ENCODE measurements around the gene ARHGAP25. TPM values are rescaled to one million over a fixed set of nuclear protein-coding genes. Genes with fewer than 3 reads are reported as not detected.

Gene ARHGAP25
- total and polyA plus RNA-seq, 4 experiments from 2014 or later: 37.1 to 163 (median 144) TPM

DNA sequence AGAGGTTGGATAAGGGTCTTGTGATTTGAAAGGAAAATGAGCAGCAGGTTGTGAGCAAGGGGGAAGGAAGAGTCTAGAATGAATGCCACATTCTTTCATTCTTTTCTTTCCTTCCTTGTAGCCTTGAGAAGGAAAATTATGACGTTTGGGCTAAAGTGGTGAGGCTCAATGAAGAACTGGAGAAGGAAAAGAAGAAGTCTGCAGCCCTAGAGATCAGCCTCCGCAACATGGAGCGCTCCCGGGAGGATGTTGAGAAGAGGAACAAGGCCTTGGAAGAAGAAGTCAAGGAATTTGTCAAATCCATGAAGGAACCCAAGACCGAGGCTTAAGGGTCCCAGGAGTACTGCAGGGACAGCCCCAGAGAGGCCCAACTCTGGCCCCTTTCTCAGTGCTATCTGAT is 91.3 kb downstream of the ARHGAP25 start:
- H3K36me3 Mint-ChIP-seq: peaks cover 55 to 75% of the 10 kb centered on the region in 2 donors
- CTCF ChIA-PET (ENCODE audit: partially characterized antibody): interaction anchor here (1.3 kb wide), 2 partner anchors 13 to 82 kb away, joined by 3 to 4 read pairs; no protein-coding TSS in a partner anchor
- Histone ChIP-seq H3K27me3 (ENCODE audit: insufficient read depth, low read length) (no peaks in the 10 kb centered on the region), H3K9me3 (ENCODE audit: control insufficient read depth in 1 of 2, low read length in 2 of 2) (no peaks in the 10 kb centered on the region), H3K27ac (ENCODE audit: low read depth, low read length) (peak overlapping the region; percentile 18), H3K4me3 (ENCODE audit: low read length in 2 of 2) (no peak overlapping the region), H3K36me3 (ENCODE audit: insufficient read depth, low read length) (peaks cover 57% of the 10 kb centered on the region), H3K4me1 (ENCODE audit: insufficient read depth, low read length) (peaks cover 34% of the 10 kb centered on the region)
- intact Hi-C loops (cut with micrococcal nuclease): loop anchor here (5.0 kb wide), 2 partner anchors 34 to 59 kb away; no protein-coding TSS in a partner anchor
- POLR2A ChIA-PET (ENCODE audit: partially characterized antibody): interaction anchor here (0.6 to 1.2 kb wide), 3 partner anchors 55 to 100 kb away, joined by 3 to 4 read pairs (median 3); no protein-coding TSS in a partner anchor
- peaks cover 0 to 2% (median 0%) of the 10 kb centered on the region in 8 donors for H3K9me3 Mint-ChIP-seq
- DNase-seq: no peak
- H3K27me3 Mint-ChIP-seq: no peaks in the 10 kb centered on the region
- H3K4me3 Mint-ChIP-seq: no peak overlapping the region
- H3K27ac Mint-ChIP-seq: peak overlapping the region; percentile 30 to 89 (median 62)
- peaks cover 40 to 58% (median 47%) of the 10 kb centered on the region in 4 donors for H3K4me1 Mint-ChIP-seq

DNA sequence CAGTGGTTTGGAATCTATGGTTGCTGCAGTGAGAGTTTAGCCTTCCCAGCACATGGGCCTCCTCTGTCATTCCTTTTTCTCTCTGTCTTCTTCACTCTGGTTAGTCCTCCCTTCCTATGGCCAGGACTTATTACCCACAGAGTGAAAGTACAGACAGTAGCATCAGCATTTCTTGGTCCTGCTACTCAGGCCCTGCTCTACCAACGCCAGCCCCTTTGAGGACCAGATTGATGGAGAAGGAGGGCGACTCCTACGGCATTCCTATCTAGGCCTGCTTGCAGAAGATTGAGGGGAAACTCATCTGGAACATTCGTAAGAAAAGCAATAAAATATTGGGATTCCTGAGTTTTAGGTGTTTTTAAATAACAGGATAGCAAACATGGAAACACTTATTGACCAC is 93.1 kb downstream of the ARHGAP25 start:
- Histone ChIP-seq H3K4me3 (ENCODE audit: low read length in 2 of 2) (no peak overlapping the region), H3K27me3 (ENCODE audit: insufficient read depth, low read length) (no peaks in the 10 kb centered on the region), H3K4me1 (ENCODE audit: insufficient read depth, low read length) (peaks cover 52% of the 10 kb centered on the region), H3K27ac (ENCODE audit: low read depth, low read length) (no peak overlapping the region), H3K36me3 (ENCODE audit: insufficient read depth, low read length) (peaks cover 40% of the 10 kb centered on the region), H3K9me3 (ENCODE audit: control insufficient read depth in 1 of 2, low read length in 2 of 2) (no peaks in the 10 kb centered on the region)
- no peaks in the 10 kb centered on the region for H3K27me3 Mint-ChIP-seq
- peak overlapping the region in 5 of 7 donors; percentile 90 to 94 (median 92) for H3K27ac Mint-ChIP-seq
- DNase-seq: no peak
- ChIA-PET CTCF (ENCODE audit: partially characterized antibody) (interaction anchor here (1.2 kb wide), 1 partner anchor 76 kb away, joined by 3 read pairs; no protein-coding TSS in a partner anchor), POLR2A (ENCODE audit: partially characterized antibody) (interaction anchor here (0.9 to 3.8 kb wide), 8 partner anchors 13 to 81 kb away, joined by 3 to 26 read pairs (median 5); no protein-coding TSS in a partner anchor)
- H3K36me3 Mint-ChIP-seq: peaks cover 43 to 58% of the 10 kb centered on the region in 2 donors
- intact Hi-C loops (cut with micrococcal nuclease): loop anchor here (2.0 to 5.0 kb wide), 4 partner anchors 35 to 81 kb away; no protein-coding TSS in a partner anchor
- peaks cover 53 to 70% (median 61%) of the 10 kb centered on the region in 4 donors for H3K4me1 Mint-ChIP-seq
- H3K9me3 Mint-ChIP-seq: peaks cover 0 to 2% (median 0%) of the 10 kb centered on the region in 8 donors
- peak overlapping the region in 2 of 8 donors; percentile 19 to 25 for H3K4me3 Mint-ChIP-seq

DNA sequence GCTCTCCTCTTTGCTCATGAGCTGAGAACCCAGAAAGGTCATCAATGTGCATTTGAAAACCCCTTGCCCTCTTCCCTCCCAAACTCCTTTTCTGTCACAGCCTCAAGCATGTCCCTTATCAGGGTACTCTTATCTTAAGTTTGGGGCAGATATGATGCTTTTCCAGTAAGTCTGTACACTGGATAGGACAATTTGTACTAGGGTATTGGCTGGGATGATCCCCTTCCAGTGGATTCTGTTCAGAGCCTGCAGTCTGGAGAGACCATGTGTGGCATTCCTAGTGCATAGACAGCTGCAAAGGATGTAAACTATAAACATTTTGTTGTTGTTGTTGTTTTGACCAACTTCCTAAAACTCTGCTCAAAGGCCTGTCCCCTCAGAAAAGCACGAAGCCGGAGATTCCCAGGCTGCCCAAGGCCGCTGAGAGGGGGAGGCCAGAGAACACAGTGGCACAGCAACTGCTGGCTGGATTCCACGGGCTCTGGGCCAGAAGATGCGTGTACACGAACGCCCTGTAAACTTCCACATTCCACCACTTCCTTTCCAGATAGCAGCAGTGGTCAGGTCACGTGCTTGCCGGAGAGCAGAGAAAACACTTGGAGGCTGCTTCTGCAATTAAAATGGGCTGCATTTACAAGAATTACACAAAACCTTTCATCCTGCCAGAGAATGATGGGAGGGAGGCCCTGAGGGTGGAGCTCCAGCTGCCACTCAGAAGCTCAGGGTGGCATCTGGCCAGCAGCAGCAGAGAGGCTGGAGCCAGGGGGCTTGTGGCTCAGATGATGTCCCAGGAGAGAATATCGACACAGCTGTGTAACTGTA is 94.5 kb downstream of the ARHGAP25 start:
- intact Hi-C loops (cut with micrococcal nuclease): loop anchor here (1.0 to 5.0 kb wide), 5 partner anchors 37 to 362 kb away; partner anchors contain the start of genes APLF and FBXO48
- Histone ChIP-seq H3K27ac (ENCODE audit: low read depth, low read length) (peak overlapping the region; percentile 65), H3K27me3 (ENCODE audit: insufficient read depth, low read length) (no peaks in the 10 kb centered on the region), H3K4me1 (ENCODE audit: insufficient read depth, low read length) (peaks cover 59% of the 10 kb centered on the region), H3K9me3 (ENCODE audit: control insufficient read depth in 1 of 2, low read length in 2 of 2) (no peaks in the 10 kb centered on the region), H3K4me3 (ENCODE audit: low read length in 2 of 2) (peak overlapping the region in 1 of 2 donors; percentile 32), H3K36me3 (ENCODE audit: insufficient read depth, low read length) (peaks cover 26% of the 10 kb centered on the region)
- ChIA-PET POLR2A (ENCODE audit: partially characterized antibody) (interaction anchor here (0.7 to 3.8 kb wide), 25 partner anchors 12 to 363 kb away, joined by 3 to 26 read pairs (median 5); no protein-coding TSS in a partner anchor), CTCF (ENCODE audit: partially characterized antibody) (interaction anchor here (0.8 to 3.6 kb wide), 15 partner anchors 9 to 366 kb away, joined by 3 to 41 read pairs (median 5); no protein-coding TSS in a partner anchor)
- peak; percentile 80 to 90 (median 83) for DNase-seq
- peaks cover 50 to 73% (median 62%) of the 10 kb centered on the region in 4 donors for H3K4me1 Mint-ChIP-seq
- H3K9me3 Mint-ChIP-seq: peaks cover 0 to 2% (median 0%) of the 10 kb centered on the region in 8 donors
- H3K4me3 Mint-ChIP-seq: peak overlapping the region; percentile 17 to 91 (median 80)
- H3K27me3 Mint-ChIP-seq: no peaks in the 10 kb centered on the region
- peaks cover 28 to 45% of the 10 kb centered on the region in 2 donors for H3K36me3 Mint-ChIP-seq
- peak overlapping the region; percentile 90 to 94 (median 92) for H3K27ac Mint-ChIP-seq

DNA sequence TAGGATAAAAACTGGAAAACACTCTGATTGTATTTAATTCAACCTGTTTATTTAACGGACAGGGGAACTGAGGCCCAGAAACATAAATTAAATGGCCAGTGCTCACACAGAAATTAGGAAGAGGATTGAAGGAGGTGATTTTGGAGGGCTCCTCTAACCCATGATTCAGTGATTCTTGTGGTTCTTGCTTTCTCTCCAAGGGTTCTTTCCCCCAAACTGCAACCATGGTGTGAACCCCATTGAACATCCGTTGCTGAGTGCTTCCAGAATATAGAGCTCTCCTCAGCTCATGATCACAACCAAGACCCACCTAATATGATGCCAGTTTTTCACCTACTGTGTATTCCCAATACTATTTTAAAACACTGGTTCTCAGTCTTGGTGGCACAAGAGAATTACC is 95.1 kb downstream of the ARHGAP25 start:
- H3K27ac Mint-ChIP-seq: peak overlapping the region; percentile 90 to 94 (median 92)
- POLR2A ChIA-PET (ENCODE audit: partially characterized antibody): interaction anchor here (0.7 to 3.8 kb wide), 24 partner anchors 10 to 364 kb away, joined by 3 to 26 read pairs (median 6); no protein-coding TSS in a partner anchor
- H3K4me1 ChIP-seq (ENCODE audit: insufficient read depth, low read length): peaks cover 59% of the 10 kb centered on the region

DNA sequence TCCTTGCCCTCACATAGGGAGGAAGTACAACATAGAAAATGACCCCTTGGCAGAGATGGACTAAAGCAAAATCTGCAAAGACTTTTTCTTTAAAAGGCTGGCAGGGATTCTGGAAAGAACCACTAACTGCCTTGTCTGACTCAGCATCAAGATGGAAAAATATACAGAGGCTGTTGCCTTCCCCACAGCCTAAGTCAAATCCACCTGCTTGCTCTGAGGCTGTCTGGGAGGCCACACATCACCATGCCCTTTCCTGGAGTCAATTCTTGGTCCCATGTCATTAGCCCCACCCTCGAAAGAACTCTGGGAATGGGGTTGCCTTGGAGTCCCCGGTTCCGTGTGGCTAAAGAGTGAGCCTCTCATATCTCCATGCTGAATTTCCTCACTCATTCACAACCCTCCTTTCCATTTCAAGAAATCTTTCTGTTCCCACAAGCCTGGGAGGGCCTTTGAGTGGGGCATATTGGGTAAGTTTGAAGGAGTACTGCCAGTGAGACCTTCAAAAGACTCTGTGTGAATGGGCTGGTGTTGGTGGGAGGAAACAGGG is 97.1 kb downstream of the ARHGAP25 start:
- Histone ChIP-seq H3K9me3 (ENCODE audit: control insufficient read depth in 1 of 2, low read length in 2 of 2) (no peaks in the 10 kb centered on the region), H3K4me3 (ENCODE audit: low read length in 2 of 2) (no peak overlapping the region), H3K4me1 (ENCODE audit: insufficient read depth, low read length) (peaks cover 62% of the 10 kb centered on the region), H3K27me3 (ENCODE audit: insufficient read depth, low read length) (no peaks in the 10 kb centered on the region), H3K36me3 (ENCODE audit: insufficient read depth, low read length) (peaks cover 3% of the 10 kb centered on the region), H3K27ac (ENCODE audit: low read depth, low read length) (peak overlapping the region; percentile 21)
- peaks cover 5 to 19% of the 10 kb centered on the region in 2 donors for H3K36me3 Mint-ChIP-seq
- H3K4me3 Mint-ChIP-seq: peak overlapping the region in 7 of 8 donors; percentile 35 to 76 (median 63)
- intact Hi-C loops (cut with micrococcal nuclease): no loop called here
- no peaks in the 10 kb centered on the region for H3K27me3 Mint-ChIP-seq
- H3K9me3 Mint-ChIP-seq: no peaks in the 10 kb centered on the region
- peak in 1 of 5 donors; percentile 20 for DNase-seq
- POLR2A ChIA-PET (ENCODE audit: partially characterized antibody): interaction anchor here (1.2 to 4.4 kb wide), 7 partner anchors 15 to 92 kb away, joined by 4 to 13 read pairs (median 5); no protein-coding TSS in a partner anchor
- H3K27ac Mint-ChIP-seq: peak overlapping the region; percentile 55 to 93 (median 88)
- H3K4me1 Mint-ChIP-seq: peaks cover 50 to 77% (median 64%) of the 10 kb centered on the region in 4 donors
- CTCF ChIA-PET (ENCODE audit: partially characterized antibody): interaction anchor here (0.8 to 3.6 kb wide), 3 partner anchors 8 to 80 kb away, joined by 3 to 20 read pairs (median 4); no protein-coding TSS in a partner anchor

More for the DNA sequence above, 95.1 kb downstream of the ARHGAP25 start:
- H3K27me3 Mint-ChIP-seq: no peaks in the 10 kb centered on the region
- Histone ChIP-seq H3K27ac (ENCODE audit: low read depth, low read length) (peak overlapping the region; percentile 65), H3K36me3 (ENCODE audit: insufficient read depth, low read length) (peaks cover 19% of the 10 kb centered on the region), H3K9me3 (ENCODE audit: control insufficient read depth in 1 of 2, low read length in 2 of 2) (no peaks in the 10 kb centered on the region), H3K27me3 (ENCODE audit: insufficient read depth, low read length) (no peaks in the 10 kb centered on the region), H3K4me3 (ENCODE audit: low read length in 2 of 2) (peak overlapping the region in 1 of 2 donors; percentile 21)
- no peaks in the 10 kb centered on the region for H3K9me3 Mint-ChIP-seq
- DNase-seq: peak in 1 of 5 donors; percentile 56
- H3K36me3 Mint-ChIP-seq: peaks cover 22 to 38% of the 10 kb centered on the region in 2 donors
- peaks cover 51 to 73% (median 59%) of the 10 kb centered on the region in 4 donors for H3K4me1 Mint-ChIP-seq
- intact Hi-C loops (cut with micrococcal nuclease): loop anchor here (1.0 to 5.0 kb wide), 5 partner anchors 37 to 362 kb away; partner anchors contain the start of genes APLF and FBXO48
- CTCF ChIA-PET (ENCODE audit: partially characterized antibody): interaction anchor here (0.8 to 3.6 kb wide), 17 partner anchors 9 to 366 kb away, joined by 3 to 41 read pairs (median 5); no protein-coding TSS in a partner anchor
- peak overlapping the region; percentile 42 to 91 (median 80) for H3K4me3 Mint-ChIP-seq

DNA sequence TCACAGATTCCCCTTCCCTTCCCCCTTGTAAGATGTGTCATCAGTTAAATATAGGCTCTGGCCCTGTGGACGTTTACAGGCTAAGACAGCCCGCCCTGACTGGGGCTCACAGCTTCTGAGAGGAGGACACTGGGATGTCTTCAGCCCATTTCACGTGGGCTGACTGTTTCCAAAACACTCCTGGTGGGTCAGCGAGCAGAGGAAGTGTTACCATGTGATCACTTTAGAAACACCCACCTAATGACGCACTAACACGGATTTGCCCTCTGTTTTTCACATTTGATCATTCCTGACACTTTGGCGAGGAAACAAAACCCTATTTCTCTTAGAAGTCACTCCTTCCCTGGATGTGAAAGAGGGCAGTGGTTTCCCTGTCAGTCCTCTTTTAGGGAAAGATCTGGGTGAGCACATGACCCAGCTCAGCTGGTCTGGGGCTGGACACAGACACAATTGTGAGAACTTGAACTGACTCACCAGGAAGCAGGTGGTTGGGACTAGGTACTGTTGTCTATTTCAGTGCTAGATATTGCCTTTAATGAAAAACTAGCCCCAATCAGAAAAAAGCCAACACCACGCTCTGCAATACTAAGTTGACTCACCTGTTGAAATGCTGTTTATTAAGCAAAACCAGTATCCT is 97.7 kb downstream of the ARHGAP25 start:
- Mint-ChIP-seq H3K27me3 (no peaks in the 10 kb centered on the region), H3K4me3 (peak overlapping the region; percentile 35 to 76 (median 60)), H3K9me3 (no peaks in the 10 kb centered on the region), H3K27ac (peak overlapping the region; percentile 55 to 93 (median 88)), H3K4me1 (peaks cover 55 to 78% (median 67%) of the 10 kb centered on the region in 4 donors), H3K36me3 (peaks cover 0 to 16% of the 10 kb centered on the region in 2 donors)
- Histone ChIP-seq H3K36me3 (ENCODE audit: insufficient read depth, low read length) (no peaks in the 10 kb centered on the region), H3K9me3 (ENCODE audit: control insufficient read depth in 1 of 2, low read length in 2 of 2) (no peaks in the 10 kb centered on the region), H3K27ac (ENCODE audit: low read depth, low read length) (peak overlapping the region; percentile 21), H3K27me3 (ENCODE audit: insufficient read depth, low read length) (no peaks in the 10 kb centered on the region), H3K4me1 (ENCODE audit: insufficient read depth, low read length) (peaks cover 68% of the 10 kb centered on the region), H3K4me3 (ENCODE audit: low read length in 2 of 2) (no peak overlapping the region)
- ChIA-PET POLR2A (ENCODE audit: partially characterized antibody) (interaction anchor here (1.2 to 4.4 kb wide), 6 partner anchors 65 to 92 kb away, joined by 3 to 13 read pairs (median 4); no protein-coding TSS in a partner anchor), CTCF (ENCODE audit: partially characterized antibody) (interaction anchor here (0.8 to 9.0 kb wide), 6 partner anchors 8 to 123 kb away, joined by 3 to 199 read pairs (median 4); no protein-coding TSS in a partner anchor)
- DNase-seq: peak in 3 of 5 donors; percentile 19 to 65 (median 21)
- intact Hi-C loops (cut with micrococcal nuclease): no loop called here

Measured in CD4-positive, alpha-beta memory T cell (primary cell).